Keratinocyte (primary cell): ENCODE results near the gene LAMA3. TPM values are rescaled to one million over a fixed set of nuclear protein-coding genes. Genes with fewer than 3 reads are reported as not detected.
"Not testable (repeated sequence)": the region's sequence is repeated elsewhere in the genome, so short reads cannot be mapped to it uniquely, and the experiment has no call there.

Experiments used
- DNase-seq: peaks from one replicate; pipeline ENCODE4 v3.0.0-alpha.2; 2011; ENCODE audit warnings: low read depth, missing footprints, low spot score
- FAIRE-seq: peaks from 2 replicates; lab custom pipeline; 2011; peaks lifted over from hg19 to GRCh38; lab: Jason Lieb, UNC
- H2AFZ ChIP-seq: 2 replicates; pipeline ENCODE4 v1.6.0; 2012; ENCODE audit warnings: low read length, control low read depth, inconsistent platforms; ENCODE audit not compliant: control insufficient read depth
- H3K27ac ChIP-seq: 2 replicates; pipeline ENCODE4 v1.5.1; 2011; ENCODE audit warnings: low read length; ENCODE audit not compliant: control insufficient read depth, insufficient read depth
- H3K27me3 ChIP-seq: 3 replicates; pipeline ENCODE4 v1.6.0; 2011; ENCODE audit warnings: low read length; ENCODE audit not compliant: control insufficient read depth, insufficient read depth; ENCODE audit errors: extremely low read depth
- H3K36me3 ChIP-seq, 2 experiments: 2 replicates in 1 of 2; 3 replicates in 1 of 2; pipeline ENCODE4 v1.5.1; 2011; ENCODE audit warnings: low read length in 2 of 2, mild to moderate bottlenecking in 1 of 2; ENCODE audit not compliant: control insufficient read depth in 2 of 2, insufficient read depth in 2 of 2; ENCODE audit errors: extremely low read depth in 1 of 2
- H3K4me1 ChIP-seq: 3 replicates; pipeline ENCODE4 v1.5.1; 2011; ENCODE audit warnings: low read length; ENCODE audit not compliant: control insufficient read depth, insufficient read depth; ENCODE audit errors: extremely low read depth
- H3K4me2 ChIP-seq: 3 replicates; pipeline ENCODE4 v1.6.0; 2011; ENCODE audit warnings: low read depth, low read length; ENCODE audit not compliant: control insufficient read depth, insufficient read depth; ENCODE audit errors: extremely low read depth
- H3K4me3 ChIP-seq, 3 experiments: fragments of 200-600 bp in 1 of 3; sonication (generic) in 1 of 3; 2 replicates in 2 of 3; 3 replicates in 1 of 3; pipeline ENCODE4 v1.5.1; 2011 to 2016; ENCODE audit warnings: low read length in 3 of 3, mild to moderate bottlenecking in 3 of 3, control low read depth in 2 of 3, inconsistent platforms in 1 of 3, low read depth in 1 of 3, mixed read lengths in 1 of 3, mixed run types in 1 of 3, moderate library complexity in 1 of 3; ENCODE audit not compliant: control insufficient read depth in 2 of 3, insufficient read depth in 2 of 3; ENCODE audit errors: extremely low read depth in 1 of 3
- H3K79me2 ChIP-seq: 2 replicates; pipeline ENCODE4 v1.6.0; 2012; ENCODE audit warnings: low read length; ENCODE audit not compliant: control insufficient read depth, insufficient read depth
- H3K9ac ChIP-seq: 3 replicates; pipeline ENCODE4 v1.6.0; 2011; ENCODE audit warnings: low read length; ENCODE audit not compliant: control insufficient read depth, insufficient read depth; ENCODE audit errors: extremely low read depth
- H3K9me1 ChIP-seq: 3 replicates; pipeline ENCODE4 v1.6.0; 2011; ENCODE audit warnings: low read length; ENCODE audit not compliant: control insufficient read depth, insufficient read depth; ENCODE audit errors: extremely low read depth
- H3K9me3 ChIP-seq: 2 replicates; pipeline ENCODE4 v1.5.1; 2012; ENCODE audit warnings: low read depth, low read length; ENCODE audit not compliant: control insufficient read depth
- H4K20me1 ChIP-seq: 3 replicates; pipeline ENCODE4 v1.6.0; 2011; ENCODE audit warnings: low read length; ENCODE audit not compliant: control insufficient read depth, insufficient read depth; ENCODE audit errors: extremely low read depth
- EZH2 ChIP-seq: IDR thresholded peaks from one replicate; pipeline ENCODE4 v1.6.1; 2012; ENCODE audit warnings: inconsistent platforms, mild to moderate bottlenecking, low read length, moderate library complexity
- dilution Hi-C: fragments of 300-500 bp; cut with MboI; formaldehyde crosslinking; loops from one replicate; pipeline ENCODE4 v1.7.0; 2020; ENCODE audit warnings: low sequenced_read_pairs; ENCODE audit not compliant: extremely low pct_ligation_motif_present
- polyA plus RNA-seq, 5 experiments: library from polyadenylated mRNA; depleted of rRNA in 3 of 5; stranded (reverse) in 3 of 5; stranded (forward) in 1 of 5; unstranded in 1 of 5; fragments of >200 nt; gene quantifications; 1 replicate in 1 of 5; 2 replicates in 3 of 5; 3 replicates in 1 of 5; pipeline versions ENCODE4 v1.2.1 to v1.2.3, GENCODE V29; 2011 to 2012; ENCODE audit warnings: missing spikeins in 2 of 5, low read depth in 1 of 5, low replicate concordance in 1 of 5
- TF ChIP-seq, protein P1 (sequence below), 3 experiments: IDR thresholded peaks in 1 of 3; conservative IDR thresholded peaks in 1 of 3; optimal IDR thresholded peaks in 1 of 3; 2 replicates in 2 of 3; 3 replicates in 1 of 3; pipeline versions ENCODE3 to v1.5.1; 2011; ENCODE audit warnings: low read length in 3 of 3, mild to moderate bottlenecking in 3 of 3, moderate library complexity in 2 of 3, control low read depth in 1 of 3, inconsistent platforms in 1 of 3; ENCODE audit not compliant: insufficient read depth in 2 of 3; ENCODE audit errors: extremely low read depth in 1 of 3

LAMA3 gene
- polyA plus RNA-seq, 1 donor (not counting 4 experiments of a cell fraction or from before 2014, with no cell fraction given): 1,944 TPM

- Histone ChIP-seq H3K36me3 (no peaks in the 10 kb centered on the region), H3K4me3 (no peak overlapping the region), H3K27ac (no peak overlapping the region), H3K4me2 (no peak overlapping the region), H3K9me3 (no peaks in the 10 kb centered on the region), H4K20me1 (no peaks in the 10 kb centered on the region), H3K9me1 (no peaks in the 10 kb centered on the region), H3K27me3 (no peaks in the 10 kb centered on the region), H2AFZ (no peak overlapping the region), H3K4me1 (no peaks in the 10 kb centered on the region), H3K9ac (no peak overlapping the region), H3K79me2 (no peaks in the 10 kb centered on the region)
- no peak for DNase-seq
- dilution Hi-C loops: no loop called here
- TF ChIP-seq EZH2: no peak
- TF ChIP-seq, protein P1, sequence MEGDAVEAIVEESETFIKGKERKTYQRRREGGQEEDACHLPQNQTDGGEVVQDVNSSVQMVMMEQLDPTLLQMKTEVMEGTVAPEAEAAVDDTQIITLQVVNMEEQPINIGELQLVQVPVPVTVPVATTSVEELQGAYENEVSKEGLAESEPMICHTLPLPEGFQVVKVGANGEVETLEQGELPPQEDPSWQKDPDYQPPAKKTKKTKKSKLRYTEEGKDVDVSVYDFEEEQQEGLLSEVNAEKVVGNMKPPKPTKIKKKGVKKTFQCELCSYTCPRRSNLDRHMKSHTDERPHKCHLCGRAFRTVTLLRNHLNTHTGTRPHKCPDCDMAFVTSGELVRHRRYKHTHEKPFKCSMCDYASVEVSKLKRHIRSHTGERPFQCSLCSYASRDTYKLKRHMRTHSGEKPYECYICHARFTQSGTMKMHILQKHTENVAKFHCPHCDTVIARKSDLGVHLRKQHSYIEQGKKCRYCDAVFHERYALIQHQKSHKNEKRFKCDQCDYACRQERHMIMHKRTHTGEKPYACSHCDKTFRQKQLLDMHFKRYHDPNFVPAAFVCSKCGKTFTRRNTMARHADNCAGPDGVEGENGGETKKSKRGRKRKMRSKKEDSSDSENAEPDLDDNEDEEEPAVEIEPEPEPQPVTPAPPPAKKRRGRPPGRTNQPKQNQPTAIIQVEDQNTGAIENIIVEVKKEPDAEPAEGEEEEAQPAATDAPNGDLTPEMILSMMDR (optimal IDR thresholded peaks at IDR 0.05 in 1 of 3, IDR thresholded peaks at IDR 0.05 in 1 of 3, conservative IDR thresholded peaks at IDR 0.05 in 1 of 3; ENCODE audit: extremely low read depth in 1 of 3, insufficient read depth in 2 of 3, low read length in 3 of 3): no peak
- FAIRE-seq: no peak
Observed at GRCh38 chr18:23731861-23732260, 42.6 kb downstream of the LAMA3 start.

DNA sequence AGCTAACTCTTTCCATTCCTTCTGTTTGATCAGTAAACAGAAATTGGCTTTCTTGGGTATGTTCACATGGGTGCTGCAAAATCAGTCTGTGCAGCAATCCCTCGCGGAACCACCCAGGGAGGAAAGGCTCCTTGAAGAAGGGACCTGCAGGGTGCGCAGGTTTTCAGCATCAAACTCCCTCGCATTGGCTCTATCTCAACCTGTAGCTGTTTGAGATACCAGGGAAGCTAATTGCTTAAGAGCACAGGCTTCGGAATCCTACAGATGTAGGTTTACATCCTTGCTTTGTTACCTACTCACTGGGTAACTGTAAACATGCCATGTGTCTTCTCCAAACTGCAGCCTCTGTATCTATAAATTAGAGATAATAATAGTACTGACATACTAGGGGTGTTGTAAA is 43.2 kb downstream of the LAMA3 start:
- TF ChIP-seq EZH2: no peak
- TF ChIP-seq, protein P1 (optimal IDR thresholded peaks at IDR 0.05 in 1 of 3, IDR thresholded peaks at IDR 0.05 in 1 of 3, conservative IDR thresholded peaks at IDR 0.05 in 1 of 3; ENCODE audit: extremely low read depth in 1 of 3, insufficient read depth in 2 of 3, low read length in 3 of 3): no peak
- Histone ChIP-seq H3K27ac (no peak overlapping the region), H3K4me2 (no peak overlapping the region), H3K36me3 (no peaks in the 10 kb centered on the region), H3K9ac (no peak overlapping the region), H3K9me1 (no peaks in the 10 kb centered on the region), H3K9me3 (no peaks in the 10 kb centered on the region), H3K79me2 (no peaks in the 10 kb centered on the region), H3K4me1 (no peaks in the 10 kb centered on the region), H4K20me1 (no peaks in the 10 kb centered on the region), H3K27me3 (no peaks in the 10 kb centered on the region), H3K4me3 (no peak overlapping the region), H2AFZ (no peak overlapping the region)
- FAIRE-seq: no peak
- dilution Hi-C loops: no loop called here
- DNase-seq: no peak

DNA sequence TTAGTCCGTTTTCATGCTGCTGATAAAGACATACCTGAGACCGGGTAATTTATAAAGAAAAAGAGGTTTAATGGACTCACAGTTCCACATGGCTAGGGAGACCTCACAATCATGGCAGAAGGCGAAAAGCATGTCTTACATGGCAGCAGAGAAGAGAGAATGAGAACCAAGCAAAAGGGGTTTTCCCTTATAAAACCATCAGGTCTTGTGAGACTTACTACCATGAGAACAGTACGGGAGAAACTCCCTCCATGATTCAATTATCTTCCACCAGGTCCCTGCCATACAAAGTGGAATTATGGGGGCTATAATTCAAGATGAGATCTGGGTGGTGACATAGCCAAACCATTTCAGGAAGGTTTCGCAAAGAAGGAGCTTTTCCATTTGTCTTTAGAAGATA is 44.0 kb downstream of the LAMA3 start:
- H3K27me3 ChIP-seq, H3K9me1 ChIP-seq, H3K9ac ChIP-seq, DNase-seq, FAIRE-seq, H3K27ac ChIP-seq, H3K4me3 ChIP-seq, H3K79me2 ChIP-seq, H3K9me3 ChIP-seq, H3K4me2 ChIP-seq, H3K4me1 ChIP-seq, H3K36me3 ChIP-seq, H4K20me1 ChIP-seq, H2AFZ ChIP-seq, dilution Hi-C loops: not testable (repeated sequence)
